B cell (primary cell): ENCODE measurements around the gene DPH1. TPM values are rescaled to one million over a fixed set of nuclear protein-coding genes. Genes with fewer than 3 reads are reported as not detected.

Source experiments
- ATAC-seq: fragments of 200-7000 bp; cut with Tn5 transposase; one replicate; pipeline ENCODE4 v1.10.0; 2021; ENCODE audit warnings: low read depth, mild to moderate bottlenecking, moderate number of reproducible peaks, moderate library complexity
- CTCF ChIA-PET: fragments of 350-600 bp; sonication (Branson Sonifier 250); formaldehyde crosslinking; loops from one replicate; lab custom pipeline; 2021; ENCODE audit warnings: antibody characterized with exemption, inconsistent platforms; lab: Charles Lee
- POLR2A ChIA-PET: fragments of 350-600 bp; sonication (Branson Sonifier 250); formaldehyde crosslinking; loops from one replicate; lab custom pipeline; 2021; ENCODE audit warnings: antibody characterized with exemption; lab: Charles Lee
- DNase-seq: peaks from one replicate; pipeline ENCODE4 v3.0.0; 2013
- H2AFZ ChIP-seq: 2 replicates; pipeline ENCODE4 v1.6.1; 2012; ENCODE audit warnings: mild to moderate bottlenecking, low read depth, low read length; ENCODE audit not compliant: insufficient read depth, poor library complexity, severe bottlenecking
- H3K27ac ChIP-seq, 2 donors: 1 replicate in 1 of 2; 2 replicates in 1 of 2; pipeline ENCODE4 v1.5.1; 2012 to 2013; ENCODE audit warnings: low read length in 2 of 2, mild to moderate bottlenecking in 2 of 2, moderate library complexity in 1 of 2
- H3K27me3 ChIP-seq, 4 experiments: fragments of 200-600 bp in 1 of 4; sonication (generic) in 1 of 4; replicated peaks in 1 of 4; 1 replicate in 2 of 4; 2 replicates in 2 of 4; pipeline versions ENCODE4 v1.6.1 to v1.7.0; 2013 to 2016; ENCODE audit warnings: low read length in 3 of 4, mild to moderate bottlenecking in 2 of 4, mixed read lengths in 1 of 4, moderate library complexity in 1 of 4; ENCODE audit not compliant: insufficient read depth in 4 of 4, control insufficient read depth in 3 of 4; ENCODE audit errors: control extremely low read depth in 1 of 4
- H3K36me3 ChIP-seq, 2 experiments: replicated peaks in 1 of 2; 1 replicate in 1 of 2; 2 replicates in 1 of 2; pipeline versions ENCODE4 v1.6.1 to v1.7.1; 2013; ENCODE audit warnings: low read length in 1 of 2; ENCODE audit not compliant: insufficient read depth in 2 of 2, control insufficient read depth in 1 of 2; ENCODE audit errors: control extremely low read depth in 1 of 2, extremely low read depth in 1 of 2
- H3K4me1 ChIP-seq, 2 donors: fragments of 200-600 bp in 1 of 2; sonication (generic) in 1 of 2; 1 replicate in 1 of 2; 2 replicates in 1 of 2; pipeline versions ENCODE4 v1.5.1 to v1.6.1; 2013 to 2017; ENCODE audit warnings: low read length in 2 of 2; ENCODE audit not compliant: control insufficient read depth in 2 of 2, insufficient read depth in 2 of 2
- H3K4me2 ChIP-seq: replicated peaks from 2 replicates; pipeline ENCODE3; 2012; ENCODE audit warnings: mild to moderate bottlenecking, low read depth, low read length; ENCODE audit not compliant: poor library complexity, severe bottlenecking
- H3K4me3 ChIP-seq, 5 experiments: fragments of 200-600 bp in 1 of 5; sonication (generic) in 1 of 5; 1 replicate in 3 of 5; 2 replicates in 2 of 5; pipeline versions ENCODE4 v1.5.1 to v1.7.0; 2011 to 2016; ENCODE audit warnings: low read length in 4 of 5, mild to moderate bottlenecking in 4 of 5, low read depth in 2 of 5, control low read depth in 1 of 5, moderate library complexity in 1 of 5; ENCODE audit not compliant: insufficient read depth in 1 of 5; ENCODE audit errors: control extremely low read depth in 1 of 5, extremely low read depth in 1 of 5
- H3K79me2 ChIP-seq: fragments of 200-600 bp; sonication (generic); one replicate; pipeline ENCODE4 v1.6.0; 2016; ENCODE audit warnings: low read length; ENCODE audit not compliant: control insufficient read depth, insufficient read depth
- H3K9ac ChIP-seq: fragments of 200-600 bp; sonication (generic); 2 replicates; pipeline ENCODE4 v1.6.1; 2017; ENCODE audit warnings: mild to moderate bottlenecking, low read length, moderate library complexity
- H3K9me3 ChIP-seq, 3 donors: one replicate each; pipeline versions ENCODE4 v1.6.1 to v1.7.1; 2013; ENCODE audit warnings: low read length in 2 of 3; ENCODE audit not compliant: control insufficient read depth in 2 of 3, insufficient read depth in 1 of 3; ENCODE audit errors: control extremely low read depth in 1 of 3
- H4K20me1 ChIP-seq: 2 replicates; pipeline ENCODE4 v1.6.0; 2012; ENCODE audit warnings: mild to moderate bottlenecking, low read length; ENCODE audit not compliant: insufficient read depth, control insufficient read depth, poor library complexity, severe bottlenecking
- H3K27ac Mint-ChIP-seq: one replicate; pipeline ENCODE4 v1.8.0; 2021; ENCODE audit warnings: mixed read lengths
- H3K27me3 Mint-ChIP-seq: one replicate; pipeline ENCODE4 v1.8.0; 2021; ENCODE audit warnings: mixed read lengths
- H3K4me1 Mint-ChIP-seq: one replicate; pipeline ENCODE4 v1.8.0; 2021; ENCODE audit warnings: mixed read lengths
- H3K4me3 Mint-ChIP-seq: one replicate; pipeline ENCODE4 v1.8.0; 2021; ENCODE audit warnings: mixed read lengths
- H3K9me3 Mint-ChIP-seq: one replicate; pipeline ENCODE4 v1.8.0; 2022; ENCODE audit warnings: mixed read lengths; ENCODE audit not compliant: insufficient read depth
- CTCF ChIP-seq: fragments of 200-600 bp; IDR thresholded peaks from one replicate; pipeline ENCODE4 v1.8.0; 2022; ENCODE audit warnings: antibody characterized with exemption, mild to moderate bottlenecking
- EZH2 ChIP-seq: IDR thresholded peaks from 2 replicates; pipeline ENCODE4 v1.6.1; 2012; ENCODE audit warnings: borderline replicate concordance, low read depth, mild to moderate bottlenecking, moderate library complexity, low read length; ENCODE audit not compliant: insufficient read depth, poor library complexity, severe bottlenecking
- WGBS: methylation state at CpG from one replicate; pipeline ENCODE4 v1.1.5; 2013; ENCODE audit warnings: missing lambda C conversion rate; ENCODE audit not compliant: insufficient coverage; 5-methylcytosine and 5-hydroxymethylcytosine counted together
- intact Hi-C: fragments of 100-400 bp; cut with micrococcal nuclease; formaldehyde crosslinking; loops from one replicate; pipeline ENCODE4 v1.10.0; 2022
- polyA plus RNA-seq: library from polyadenylated mRNA; depleted of rRNA; stranded (reverse); fragments of >200 nt; gene quantifications from 2 replicates; pipeline ENCODE4 v1.2.3, GENCODE V29; 2012
- total RNA-seq, 2 donors: library from RNA; stranded (reverse); fragments of 120-200 nt in 1 of 2; gene quantifications; 1 replicate in 1 of 2; 2 replicates in 1 of 2; pipeline versions ENCODE4 v1.2.3 to v1.2.4, GENCODE V29; 2013 to 2022

Gene DPH1
- total and polyA plus RNA-seq, 2 donors (not counting 1 experiment from before 2014, with no cell fraction given), result 83.6 to 105 TPM

- Histone ChIP-seq H2AFZ (peak overlapping the region; percentile 66), H3K9ac (peak overlapping the region; percentile 68), H3K36me3 (peaks cover 0 to 8% of the 10 kb centered on the region in 2 experiments), H3K9me3 (peaks cover 0 to 6% (median 0%) of the 10 kb centered on the region in 3 donors), H3K4me2 (peak overlapping the region; percentile 95), H3K4me3 (peak overlapping the region in 4 of 5 experiments; percentile 34 to 65 (median 52)), H3K27ac (no peak overlapping the region), H3K4me1 (peaks cover 50 to 53% of the 10 kb centered on the region in 2 donors), H3K27me3 (peaks cover 0 to 28% (median 6%) of the 10 kb centered on the region in 4 experiments), H3K79me2 (no peaks in the 10 kb centered on the region), H4K20me1 (peaks cover 25% of the 10 kb centered on the region)
- peak overlapping the region; percentile 59 for H3K27ac Mint-ChIP-seq
- TF ChIP-seq CTCF, result no peak
- no peak for TF ChIP-seq EZH2
- ChIA-PET CTCF (interaction anchor here (1.0 to 8.1 kb wide), 11 partner anchors 10 to 223 kb away, joined by 3 to 330 read pairs (median 4); no protein-coding TSS in a partner anchor), POLR2A (interaction anchor here (1.3 kb wide), 1 partner anchor 29 kb away, joined by 4 read pairs; no protein-coding TSS in a partner anchor)
- no peak for DNase-seq
- H3K4me1 Mint-ChIP-seq, result peaks cover 44% of the 10 kb centered on the region
- WGBS, result 52% methylated on average over 19 of the region's 21 CpGs
- ATAC-seq, result no peak
- H3K4me3 Mint-ChIP-seq, result peak overlapping the region; percentile 75
- no peaks in the 10 kb centered on the region for H3K9me3 Mint-ChIP-seq
- H3K27me3 Mint-ChIP-seq, result no peaks in the 10 kb centered on the region
- intact Hi-C loops, result loop anchor here (1.0 to 10.0 kb wide), 2 partner anchors 155 to 185 kb away; no protein-coding TSS in a partner anchor
Measured at GRCh38 chr17:2059547-2060384, 29.8 kb downstream of the DPH1 start.

- peaks cover 0 to 6% (median 0%) of the 10 kb centered on the region in 3 donors for H3K9me3 ChIP-seq
- TF ChIP-seq EZH2 (no peak), CTCF (no peak)
- peaks cover 0 to 28% (median 6%) of the 10 kb centered on the region in 4 experiments for H3K27me3 ChIP-seq
- ATAC-seq (no peak), DNase-seq (no peak)
- H3K4me3 Mint-ChIP-seq, result peak overlapping the region; percentile 39
- peaks cover 20% of the 10 kb centered on the region for H4K20me1 ChIP-seq
- no peak overlapping the region for H2AFZ ChIP-seq
- H3K4me2 ChIP-seq, result no peak overlapping the region
- no peaks in the 10 kb centered on the region for H3K27me3 Mint-ChIP-seq
- H3K4me3 ChIP-seq, result no peak overlapping the region
- H3K4me1 ChIP-seq, result peaks cover 55% of the 10 kb centered on the region in 2 donors
- H3K36me3 ChIP-seq, result peaks cover 0 to 8% of the 10 kb centered on the region in 2 experiments
- CTCF ChIA-PET, result interaction anchor here (1.6 to 8.1 kb wide), 4 partner anchors 9 to 185 kb away, joined by 4 to 330 read pairs (median 54); no protein-coding TSS in a partner anchor
- intact Hi-C loops, result no loop called here
- H3K27ac Mint-ChIP-seq, result peak overlapping the region; percentile 2
- H3K4me1 Mint-ChIP-seq, result peaks cover 48% of the 10 kb centered on the region
- POLR2A ChIA-PET, result no interaction called here
- no peak overlapping the region for H3K27ac ChIP-seq
- no peak overlapping the region for H3K9ac ChIP-seq
- no peaks in the 10 kb centered on the region for H3K79me2 ChIP-seq
- no peaks in the 10 kb centered on the region for H3K9me3 Mint-ChIP-seq
- WGBS, result 97% methylated on average over 6 of the region's 6 CpGs
Measured at GRCh38 chr17:2060385-2060658, 30.4 kb downstream of the DPH1 start.
